HG02759 (cell line): Measurements from ENCODE around the gene TTC16.

Experiments
- ATAC-seq: cut with Tn5 transposase; IDR thresholded peaks from one replicate; pipeline ENCODE4 v1.9.1; 2021; ENCODE audit warnings: mild to moderate bottlenecking, moderate library complexity; ENCODE audit not compliant: unreplicated experiment

TTC16 gene

DNA sequence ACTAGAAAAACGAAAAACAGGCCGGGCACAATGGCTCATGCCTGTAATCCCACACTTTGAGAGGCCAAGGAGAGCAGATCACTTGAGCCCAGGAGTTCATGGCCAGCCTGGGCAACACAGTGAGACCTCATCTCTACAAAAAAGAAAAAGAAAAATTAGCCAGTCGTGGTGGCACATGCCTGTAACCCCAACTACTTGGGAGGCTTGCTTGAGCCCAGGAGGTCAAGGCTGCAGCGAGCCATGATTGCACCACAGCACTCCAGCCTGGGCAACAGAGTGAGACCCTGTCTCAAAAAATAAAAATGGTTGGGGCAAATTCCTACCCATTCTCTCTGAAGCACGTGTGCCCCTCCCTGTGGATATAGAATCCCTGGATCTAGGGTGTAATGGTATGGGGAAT, 17.5 kb upstream of the TTC16 start:
- no peak for ATAC-seq

GRCh38 chr9:127698985-127699670, 16.8 kb upstream of the TTC16 start:
- peak; percentile 95 for ATAC-seq

GRCh38 chr9:127700140-127700539, 15.7 kb upstream of the TTC16 start:
- no peak for ATAC-seq

GRCh38 chr9:127700594-127701255, 15.2 kb upstream of the TTC16 start:
- ATAC-seq, result no peak

- no peak for ATAC-seq
Observed at GRCh38 chr9:127703289-127703946, 12.5 kb upstream of the TTC16 start.

- no peak for ATAC-seq
Observed at GRCh38 chr9:127705577-127706379, 10.1 kb upstream of the TTC16 start.

GRCh38 chr9:127706836-127707241, 9.0 kb upstream of the TTC16 start, which contains the start of gene CFAP157:
Gene CFAP157, plus strand, starts transcription at chr9:127706988. Its CDS starts 44 bp downstream, at chr9:127707032.
- ATAC-seq, result no peak

DNA sequence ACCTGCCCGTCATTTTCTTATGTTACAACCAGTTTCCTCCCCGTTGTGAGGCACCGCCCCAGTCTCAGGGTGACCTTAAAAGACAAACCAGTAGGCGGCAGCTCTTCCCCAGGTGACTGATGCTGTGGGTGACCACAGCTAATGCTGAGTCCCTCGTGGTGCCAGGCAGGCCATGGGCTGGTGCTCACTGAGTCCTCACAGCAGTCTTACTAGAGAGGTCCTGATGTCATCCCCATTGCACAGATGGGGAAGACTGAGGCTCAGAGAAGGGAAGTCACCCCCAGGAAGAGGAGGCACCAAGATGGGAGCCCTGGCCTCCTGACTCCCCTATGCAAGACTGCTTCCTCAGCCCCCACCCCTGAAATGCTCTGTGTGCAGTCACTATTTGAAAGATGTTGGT, 8.1 kb upstream of the TTC16 start:
- ATAC-seq, result no peak

DNA sequence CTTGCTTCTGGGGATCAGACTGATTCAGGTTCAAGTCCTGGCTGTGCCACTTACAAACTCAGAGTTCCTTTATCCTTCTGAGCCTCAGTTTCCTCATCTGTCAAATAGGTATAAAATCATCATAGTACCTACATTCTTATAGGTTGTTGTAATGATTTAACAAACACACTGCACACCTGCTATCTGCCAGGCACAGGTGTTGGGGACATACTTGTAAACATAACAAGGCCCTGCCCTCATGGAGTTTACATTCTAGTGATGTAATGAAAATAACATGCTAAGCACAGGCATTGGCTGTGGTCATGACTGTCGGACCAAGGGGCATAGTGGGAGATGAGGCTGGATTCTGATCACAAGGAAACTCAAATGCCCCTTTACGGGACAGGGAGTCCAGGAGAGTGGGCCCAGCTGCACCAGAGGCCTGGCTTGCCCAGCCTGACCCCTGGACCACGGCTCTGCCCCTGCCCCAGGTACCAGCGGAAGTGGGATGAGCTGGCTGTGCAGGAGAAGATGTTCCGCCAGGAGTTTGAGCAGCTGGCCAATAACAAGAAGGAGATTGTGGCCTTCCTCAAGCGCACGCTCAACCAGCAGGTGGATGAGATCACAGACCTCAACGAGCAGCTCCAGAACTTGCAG, 6.8 kb upstream of the TTC16 start:
- no peak for ATAC-seq

GRCh38 chr9:127710204-127710783, 5.6 kb upstream of the TTC16 start:
- no peak for ATAC-seq

DNA sequence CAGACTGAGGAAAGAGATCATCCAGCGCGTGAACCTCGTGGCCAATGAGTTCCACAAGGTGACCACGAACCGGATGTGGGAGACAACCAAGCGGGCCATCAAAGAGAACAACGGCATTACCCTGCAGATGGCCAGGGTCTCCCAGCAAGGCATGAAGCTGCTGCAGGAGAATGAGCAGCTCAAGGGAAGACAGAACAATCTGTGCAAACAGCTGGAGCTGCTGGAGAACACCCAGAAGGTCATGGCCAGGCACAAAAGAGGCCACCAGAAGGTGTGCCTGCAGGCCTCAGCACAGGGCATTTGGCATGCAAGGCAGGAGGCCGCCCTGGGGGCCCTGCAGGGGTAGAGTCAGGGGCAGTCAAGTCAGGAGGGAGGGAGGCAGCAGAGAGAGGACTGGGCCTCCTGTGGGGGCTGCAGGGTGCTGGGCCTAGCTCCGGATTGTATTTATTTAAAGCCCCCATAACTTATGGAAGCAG, 4.6 kb upstream of the TTC16 start:
- no peak for ATAC-seq

DNA sequence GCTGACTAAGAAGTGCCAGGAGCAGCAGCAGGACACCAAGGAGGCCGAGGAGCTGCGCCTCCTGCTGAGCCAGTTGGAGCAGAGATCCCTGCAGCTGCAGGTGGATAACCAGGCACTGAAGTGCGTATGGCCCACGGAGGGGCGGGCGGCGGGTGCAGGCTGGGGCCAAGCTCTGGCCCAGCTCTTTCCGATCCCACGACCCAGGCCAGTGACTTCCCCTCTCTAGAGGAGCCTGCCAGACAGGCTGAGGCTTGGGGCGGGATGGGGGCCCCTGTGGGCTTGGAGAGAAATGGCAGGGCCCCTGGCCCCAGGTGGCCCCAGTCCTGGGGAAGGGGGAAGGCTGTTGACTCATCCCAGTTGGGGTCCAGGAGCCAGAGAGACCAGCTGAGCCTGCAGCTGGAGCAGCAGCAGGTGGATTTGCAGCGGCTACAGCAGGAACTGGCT, 4.0 kb upstream of the TTC16 start:
- ATAC-seq, result no peak

- no peak for ATAC-seq
Observed at GRCh38 chr9:127712371-127712770, 3.5 kb upstream of the TTC16 start.

GRCh38 chr9:127712867-127713266, 3.0 kb upstream of the TTC16 start:
- ATAC-seq, result no peak

GRCh38 chr9:127714020-127714750, 1.7 kb upstream of the TTC16 start:
- ATAC-seq, result no peak

GRCh38 chr9:127714951-127715469, 869 bp upstream of the TTC16 start:
- no peak for ATAC-seq

GRCh38 chr9:127716412-127716811, 533 bp downstream of the TTC16 start:
- ATAC-seq, result no peak

DNA sequence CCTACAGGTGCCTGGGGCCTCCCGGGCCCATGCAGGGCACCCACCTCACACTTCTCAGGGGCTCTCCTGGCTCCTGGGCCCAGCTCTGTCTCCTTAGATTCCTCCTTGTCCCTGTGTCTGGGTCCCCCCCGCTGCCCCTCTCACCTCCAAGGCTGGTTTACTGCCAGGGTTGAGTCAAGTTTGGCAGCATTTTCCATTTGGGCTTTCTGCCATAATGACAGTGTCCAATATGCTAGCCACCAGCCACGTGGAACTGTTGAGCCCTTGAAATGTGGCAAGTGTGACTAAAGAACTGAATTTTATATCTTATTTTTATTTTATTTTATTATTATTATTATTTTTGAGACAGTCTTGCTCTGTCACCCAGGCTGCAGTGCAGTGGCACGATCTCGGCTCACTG, 1.9 kb downstream of the TTC16 start:
- no peak for ATAC-seq
